ENCODE data around the gene RBBP8.

The RBBP8 gene

DNA sequence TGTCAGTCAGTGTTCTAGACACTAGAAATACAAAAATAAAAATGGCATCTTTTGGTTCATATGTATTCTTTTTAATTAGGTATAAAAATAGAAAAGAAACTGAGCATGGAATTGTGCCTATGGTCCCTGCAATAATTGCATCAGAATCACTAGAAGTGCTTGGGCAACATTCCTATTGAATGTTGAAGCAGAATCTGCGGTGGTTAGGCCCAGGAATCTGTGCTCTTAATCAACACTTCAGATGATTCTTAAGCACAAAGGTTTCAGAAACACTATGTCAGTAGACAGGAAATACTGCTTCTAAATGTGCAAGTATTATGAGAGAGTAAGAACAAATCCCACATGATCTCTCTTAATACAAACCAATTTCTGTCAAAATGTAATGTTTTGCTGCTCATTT, 20.3 kb upstream of the RBBP8 start:
- TF ChIP-seq, protein P1, sequence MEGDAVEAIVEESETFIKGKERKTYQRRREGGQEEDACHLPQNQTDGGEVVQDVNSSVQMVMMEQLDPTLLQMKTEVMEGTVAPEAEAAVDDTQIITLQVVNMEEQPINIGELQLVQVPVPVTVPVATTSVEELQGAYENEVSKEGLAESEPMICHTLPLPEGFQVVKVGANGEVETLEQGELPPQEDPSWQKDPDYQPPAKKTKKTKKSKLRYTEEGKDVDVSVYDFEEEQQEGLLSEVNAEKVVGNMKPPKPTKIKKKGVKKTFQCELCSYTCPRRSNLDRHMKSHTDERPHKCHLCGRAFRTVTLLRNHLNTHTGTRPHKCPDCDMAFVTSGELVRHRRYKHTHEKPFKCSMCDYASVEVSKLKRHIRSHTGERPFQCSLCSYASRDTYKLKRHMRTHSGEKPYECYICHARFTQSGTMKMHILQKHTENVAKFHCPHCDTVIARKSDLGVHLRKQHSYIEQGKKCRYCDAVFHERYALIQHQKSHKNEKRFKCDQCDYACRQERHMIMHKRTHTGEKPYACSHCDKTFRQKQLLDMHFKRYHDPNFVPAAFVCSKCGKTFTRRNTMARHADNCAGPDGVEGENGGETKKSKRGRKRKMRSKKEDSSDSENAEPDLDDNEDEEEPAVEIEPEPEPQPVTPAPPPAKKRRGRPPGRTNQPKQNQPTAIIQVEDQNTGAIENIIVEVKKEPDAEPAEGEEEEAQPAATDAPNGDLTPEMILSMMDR (IDR thresholded peaks at IDR 0.05; ENCODE audit: control insufficient read depth, extremely low read depth, insufficient read depth) = no peak
- no peak overlapping the region for H3K4me3 ChIP-seq (ENCODE audit: low read depth, low read length)
- no peak for DNase-seq (ENCODE audit: low read depth)

DNA sequence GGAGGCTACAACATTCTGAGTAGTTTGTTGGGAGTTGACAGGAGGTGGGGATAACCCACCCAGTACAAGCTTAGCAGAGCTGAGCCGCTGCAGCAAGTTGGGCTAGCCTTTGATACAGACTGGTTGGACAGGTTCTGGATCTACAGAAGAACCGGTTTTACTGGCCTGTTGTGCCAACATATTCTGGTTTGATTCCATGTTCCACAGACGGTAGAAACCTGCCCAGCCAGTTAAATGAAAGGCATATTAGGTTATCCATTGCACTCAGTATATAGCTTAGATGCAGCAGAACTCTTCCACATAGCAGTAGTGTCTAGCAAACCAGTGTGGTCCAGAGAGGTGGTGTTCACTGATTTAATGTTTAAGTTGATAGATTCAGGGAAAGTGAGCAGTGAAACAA, 19.3 kb upstream of the RBBP8 start:
- peak; percentile 97 for DNase-seq (ENCODE audit: low read depth)
- no peak overlapping the region for H3K4me3 ChIP-seq (ENCODE audit: low read depth, low read length)

DNA sequence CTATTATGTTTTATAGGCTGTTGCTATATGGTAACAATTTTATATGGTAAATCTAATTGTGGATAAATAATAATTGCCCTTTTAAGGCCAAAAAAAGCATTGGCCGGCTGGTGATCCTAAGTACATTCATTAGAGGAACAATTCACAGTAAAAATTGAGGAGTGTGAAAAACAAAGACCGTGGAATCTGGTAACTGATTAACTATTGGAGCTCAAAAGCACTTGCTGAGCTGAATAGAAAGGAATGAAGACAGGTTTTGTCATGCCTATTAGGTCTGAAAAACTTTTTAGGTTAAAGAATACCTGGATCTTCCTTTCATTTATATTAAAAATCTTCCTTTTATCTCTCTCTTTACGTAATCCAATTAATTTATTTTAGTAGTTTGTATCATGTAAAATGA, 18.5 kb upstream of the RBBP8 start:
- H3K4me3 ChIP-seq (ENCODE audit: low read depth, low read length) = no peak overlapping the region
- DNase-seq (ENCODE audit: low read depth) = no peak

More for the DNA sequence above, 19.3 kb upstream of the RBBP8 start:
- TF ChIP-seq, protein P1 (IDR thresholded peaks at IDR 0.05; ENCODE audit: control insufficient read depth, extremely low read depth, insufficient read depth) = no peak

DNA sequence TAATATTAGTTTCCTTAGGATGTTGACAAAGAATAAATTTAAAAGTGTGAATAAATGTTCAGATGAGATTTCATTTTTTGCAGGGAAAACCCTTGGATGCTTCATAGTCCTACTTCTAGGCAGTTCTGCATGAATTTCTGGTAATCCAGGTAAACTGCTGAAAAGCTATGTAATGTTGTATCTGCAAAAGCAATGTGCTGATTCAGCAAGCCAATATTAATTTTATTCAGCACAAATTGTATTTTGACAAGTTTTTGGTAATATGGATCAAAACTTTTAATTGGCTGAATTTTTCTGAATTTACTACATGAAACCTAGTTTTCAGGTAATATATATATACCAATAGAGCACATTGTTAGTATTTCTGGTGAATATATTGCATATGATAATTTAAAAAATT, 17.8 kb upstream of the RBBP8 start:
- DNase-seq (ENCODE audit: low read depth) = no peak
- no peak overlapping the region for H3K4me3 ChIP-seq (ENCODE audit: low read depth, low read length)
- TF ChIP-seq, protein P1 (IDR thresholded peaks at IDR 0.05; ENCODE audit: control insufficient read depth, extremely low read depth, insufficient read depth) = no peak

More for the DNA sequence above, 18.5 kb upstream of the RBBP8 start:
- TF ChIP-seq, protein P1 (IDR thresholded peaks at IDR 0.05; ENCODE audit: control insufficient read depth, extremely low read depth, insufficient read depth) = no peak

DNA sequence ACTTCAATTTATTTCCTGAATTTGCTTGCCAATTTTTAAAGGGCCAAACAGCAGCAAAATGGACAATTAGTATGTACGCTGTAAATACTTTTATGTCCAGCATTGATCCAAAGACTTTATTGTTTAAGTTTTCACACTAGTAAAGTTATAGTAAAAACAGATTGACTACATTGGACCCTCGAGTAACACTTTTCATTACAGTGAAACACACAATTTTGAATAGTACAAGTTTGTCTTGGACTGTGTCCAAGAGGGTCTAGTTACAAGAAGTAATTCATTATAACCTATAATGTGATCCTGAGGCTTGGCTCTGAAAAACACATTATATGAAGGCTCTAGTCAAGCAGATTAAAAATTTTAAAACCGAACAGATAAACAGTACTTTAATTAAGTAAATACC, 11.4 kb upstream of the RBBP8 start:
- TF ChIP-seq, protein P1 (IDR thresholded peaks at IDR 0.05; ENCODE audit: control insufficient read depth, extremely low read depth, insufficient read depth) = no peak
- H3K4me3 ChIP-seq (ENCODE audit: low read depth, low read length) = no peak overlapping the region
- no peak for DNase-seq (ENCODE audit: low read depth)

DNA sequence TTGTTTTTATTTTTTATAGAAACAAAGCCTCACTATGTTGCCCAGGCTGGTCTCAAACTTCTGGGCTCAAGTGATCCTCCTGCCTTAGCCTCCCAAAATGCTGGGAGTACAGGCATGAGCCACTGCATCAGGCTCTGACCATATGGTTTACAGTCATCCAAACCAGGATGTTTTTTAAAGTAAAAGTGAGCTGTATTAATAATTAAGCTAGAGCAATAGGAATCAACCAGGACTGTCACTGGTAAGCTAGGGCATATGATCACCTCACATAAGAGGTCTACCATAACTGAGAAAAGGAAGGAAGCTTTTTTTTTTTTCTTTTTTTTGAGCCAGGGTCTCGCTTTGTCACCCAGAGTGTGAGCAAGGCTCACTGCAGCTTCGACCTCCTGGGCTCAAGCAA, 8.5 kb upstream of the RBBP8 start:
- DNase-seq (ENCODE audit: low read depth) = no peak
- no peak overlapping the region for H3K4me3 ChIP-seq (ENCODE audit: low read depth, low read length)
- TF ChIP-seq, protein P1 (IDR thresholded peaks at IDR 0.05; ENCODE audit: control insufficient read depth, extremely low read depth, insufficient read depth) = no peak

DNA sequence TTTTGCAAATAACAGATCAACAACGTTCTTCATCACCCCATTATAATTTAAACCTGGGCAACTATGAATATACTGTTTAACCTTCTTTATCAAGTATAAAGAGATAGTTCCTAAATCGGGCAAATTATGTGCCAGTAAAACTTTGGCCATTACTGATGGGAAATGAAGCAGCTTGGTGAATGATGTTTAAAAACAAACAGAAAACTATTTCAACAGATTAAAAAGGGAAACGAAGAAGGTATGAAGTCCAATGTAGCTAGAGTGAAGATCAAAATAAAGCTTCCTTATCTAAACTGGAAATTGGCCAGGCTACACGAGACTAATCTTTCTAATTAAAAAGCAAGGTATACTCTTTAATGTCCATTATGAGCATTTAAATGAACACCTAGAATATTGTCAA, 6.7 kb upstream of the RBBP8 start:
- no peak overlapping the region for H3K4me3 ChIP-seq (ENCODE audit: low read depth, low read length)
- TF ChIP-seq, protein P1 (IDR thresholded peaks at IDR 0.05; ENCODE audit: control insufficient read depth, extremely low read depth, insufficient read depth) = no peak
- no peak for DNase-seq (ENCODE audit: low read depth)
